Epithelial cell of prostate (primary cell): ENCODE results near the gene FSIP1.

ENCODE experiments used
- DNase-seq: peaks from one replicate; pipeline ENCODE4 v3.0.0-alpha.2; 2011; ENCODE audit warnings: low read depth, low spot score
- H3K27ac ChIP-seq: fragments of 450-650 bp; 2 replicates; pipeline ENCODE4 v1.5.1; 2017; ENCODE audit warnings: mild to moderate bottlenecking

FSIP1 gene

DNA sequence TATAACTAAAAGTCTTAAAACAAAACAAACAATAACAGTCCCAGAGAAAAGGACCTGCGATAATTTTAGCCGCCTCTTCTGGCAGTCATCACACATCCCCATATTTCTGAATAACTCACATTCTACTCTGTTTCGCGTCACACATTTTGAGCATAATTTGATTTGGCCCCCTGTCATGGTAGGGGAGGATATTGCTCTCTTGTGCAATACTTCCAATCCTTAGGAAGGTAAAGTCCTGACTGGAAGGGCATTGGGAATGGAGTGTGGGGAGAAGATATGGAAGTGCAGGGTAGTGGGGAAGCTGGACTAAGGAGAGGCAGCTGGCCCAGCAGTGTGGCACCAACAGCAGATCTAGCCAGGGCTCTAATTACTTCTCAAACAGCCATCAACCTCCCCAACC, 11.3 kb upstream of the FSIP1 start:
- DNase-seq = no peak
- no peak overlapping the region for H3K27ac ChIP-seq

DNA sequence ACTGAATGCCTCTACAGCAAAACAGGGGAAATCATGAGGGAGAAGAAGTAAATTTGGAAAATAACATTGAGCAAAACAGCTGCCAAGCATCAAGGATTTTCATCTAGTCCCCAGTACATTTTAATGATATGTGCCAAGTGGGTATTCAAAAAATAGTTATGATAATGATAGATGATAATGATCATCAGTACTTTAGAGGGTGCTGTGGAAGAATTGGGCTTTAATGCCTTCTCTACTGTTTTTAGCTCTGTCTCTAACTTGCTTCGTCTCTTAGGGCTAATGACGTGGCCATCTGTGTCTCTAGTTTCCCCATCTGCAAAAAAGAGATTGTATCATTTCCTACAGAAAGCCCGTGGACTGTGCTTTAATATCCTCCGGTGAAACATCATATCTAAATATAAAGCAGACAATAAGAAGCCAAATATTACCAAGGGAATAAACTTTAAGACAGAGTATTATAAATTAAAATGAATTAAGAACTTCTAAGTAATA, 10.2 kb upstream of the FSIP1 start:
- H3K27ac ChIP-seq = no peak overlapping the region
- DNase-seq = no peak

DNA sequence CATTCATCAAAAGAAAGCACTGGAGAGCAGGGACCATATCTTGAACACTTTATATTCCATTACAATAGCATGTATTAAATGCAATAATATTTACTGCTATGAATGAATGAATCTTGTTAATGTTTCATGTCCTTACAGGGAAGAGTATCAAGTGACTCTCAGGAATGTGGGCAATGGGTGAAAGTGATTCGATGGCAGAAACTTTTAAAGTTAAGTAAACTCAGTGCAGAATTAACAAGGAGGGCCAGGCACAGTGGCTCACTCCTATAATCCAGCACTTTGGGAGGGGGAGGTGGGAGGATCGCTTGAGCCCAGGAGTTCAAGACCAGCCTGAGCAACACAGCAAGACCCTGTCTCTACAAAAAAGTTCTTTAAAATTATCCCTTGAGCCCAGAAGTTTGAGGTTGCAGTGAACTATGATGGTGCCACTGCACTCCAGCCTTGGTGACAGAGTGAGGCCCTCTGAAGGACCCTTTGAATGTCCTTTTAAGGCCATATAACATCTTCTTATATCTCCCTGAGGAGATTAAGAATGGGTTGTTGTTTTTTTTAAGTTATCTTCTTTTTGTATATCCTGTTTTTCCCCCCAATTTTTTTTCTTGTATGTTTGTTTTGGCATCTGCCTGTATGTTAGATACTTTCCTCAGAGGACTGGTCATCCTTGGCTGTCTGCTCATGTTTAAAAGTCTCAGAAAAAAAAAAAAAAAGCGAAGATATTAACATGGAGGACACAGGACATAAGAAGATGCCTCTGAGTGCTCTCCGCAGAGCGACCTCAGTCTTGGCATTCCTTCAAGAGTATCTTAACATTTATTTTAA, 9.6 kb upstream of the FSIP1 start:
- no peak overlapping the region for H3K27ac ChIP-seq
- DNase-seq = no peak

DNA sequence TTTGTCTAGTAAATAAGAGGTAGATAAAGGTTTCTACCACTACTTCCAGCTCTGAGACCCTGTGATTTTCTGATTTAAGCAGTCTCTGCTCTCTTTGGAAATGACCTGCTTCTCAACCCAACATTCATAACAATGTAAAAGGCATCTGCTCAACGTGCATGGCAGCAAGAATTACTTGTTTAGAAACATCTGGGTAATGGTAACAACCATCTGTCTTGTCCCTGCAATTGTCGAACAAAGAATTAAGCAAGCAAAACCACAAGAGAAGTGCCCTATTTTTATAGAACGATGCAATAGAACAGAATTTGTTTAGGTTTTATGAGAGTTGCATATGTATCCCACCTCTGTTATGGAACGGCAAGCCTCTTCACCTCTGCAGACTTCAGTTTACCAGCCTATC, 7.1 kb upstream of the FSIP1 start:
- H3K27ac ChIP-seq = no peak overlapping the region

DNA sequence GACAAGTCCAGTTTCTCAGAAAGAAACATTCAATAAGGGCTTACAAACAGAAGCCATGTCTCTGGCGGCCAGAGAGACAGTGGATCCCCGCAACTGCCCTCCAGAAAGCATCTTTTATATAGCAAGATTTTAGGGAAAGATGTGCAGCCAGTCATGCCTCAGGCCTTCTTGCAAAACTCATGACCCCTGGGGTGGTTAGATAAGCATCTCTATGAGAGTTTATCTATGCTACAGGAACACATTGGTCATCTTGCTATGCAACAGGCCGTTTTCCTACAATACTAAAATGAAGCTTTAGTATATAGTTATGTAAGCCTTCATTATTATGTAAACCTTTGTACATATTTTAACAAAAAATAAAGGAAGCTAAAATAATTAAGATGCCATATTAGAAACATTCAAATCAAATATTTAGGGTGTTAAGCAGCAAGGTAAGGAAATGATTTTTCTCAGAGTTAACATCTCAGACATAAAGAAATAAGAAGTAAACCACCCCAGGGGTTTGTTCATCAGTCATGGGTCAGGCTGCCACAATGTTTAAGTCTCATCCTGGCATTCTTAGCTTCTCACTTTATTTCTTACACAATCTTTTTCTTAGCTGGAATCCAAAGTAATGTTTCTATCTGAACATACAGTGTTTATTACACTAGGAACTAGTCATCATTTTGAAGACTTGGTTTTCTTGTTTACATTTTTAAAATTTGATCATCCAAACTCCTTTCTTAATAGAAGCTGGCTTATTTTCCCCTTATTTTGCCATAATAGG, 6.3 kb upstream of the FSIP1 start:
- no peak for DNase-seq
- H3K27ac ChIP-seq = no peak overlapping the region

More for the DNA sequence above, 7.1 kb upstream of the FSIP1 start:
- no peak for DNase-seq

DNA sequence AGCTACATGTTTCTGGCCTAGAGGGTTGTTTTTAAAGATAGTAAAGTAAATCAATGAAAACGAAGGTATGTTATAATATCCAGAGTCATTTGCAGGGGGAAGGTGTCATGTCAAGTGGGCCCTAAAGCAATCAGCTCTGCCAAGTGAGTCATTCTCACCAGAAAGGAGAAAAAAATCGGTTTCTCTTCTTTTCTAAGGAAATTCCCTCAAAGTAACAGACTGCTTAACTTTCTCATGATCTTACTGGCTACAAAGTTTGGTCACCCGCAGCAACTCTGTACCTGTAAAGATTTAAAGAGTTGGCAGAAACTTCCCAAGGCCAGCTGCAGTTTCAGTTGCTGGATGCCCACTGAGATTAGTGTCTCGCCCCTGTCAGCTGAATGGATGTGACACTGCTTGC, 5.5 kb upstream of the FSIP1 start:
- H3K27ac ChIP-seq = no peak overlapping the region
- no peak for DNase-seq

DNA sequence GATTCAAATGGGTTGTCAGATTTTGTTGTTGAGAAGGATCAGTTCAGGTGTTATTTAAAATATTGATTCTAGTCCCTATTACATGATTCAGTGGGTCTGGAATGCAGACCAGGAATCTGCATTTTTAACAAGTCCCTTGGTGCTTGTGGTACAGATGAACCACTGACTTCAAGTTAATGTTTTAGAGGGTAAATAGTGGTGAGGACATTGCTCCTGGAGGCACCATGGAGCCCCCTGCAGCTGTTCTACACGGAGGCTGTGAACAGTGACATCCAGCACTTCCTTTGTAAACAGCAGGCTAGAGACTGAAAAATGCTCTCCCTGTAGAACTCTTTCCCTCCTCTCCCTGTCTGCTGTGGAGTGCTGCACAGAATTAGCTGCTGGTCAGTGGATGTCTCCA, 4.8 kb upstream of the FSIP1 start:
- DNase-seq = no peak
- H3K27ac ChIP-seq = no peak overlapping the region

DNA sequence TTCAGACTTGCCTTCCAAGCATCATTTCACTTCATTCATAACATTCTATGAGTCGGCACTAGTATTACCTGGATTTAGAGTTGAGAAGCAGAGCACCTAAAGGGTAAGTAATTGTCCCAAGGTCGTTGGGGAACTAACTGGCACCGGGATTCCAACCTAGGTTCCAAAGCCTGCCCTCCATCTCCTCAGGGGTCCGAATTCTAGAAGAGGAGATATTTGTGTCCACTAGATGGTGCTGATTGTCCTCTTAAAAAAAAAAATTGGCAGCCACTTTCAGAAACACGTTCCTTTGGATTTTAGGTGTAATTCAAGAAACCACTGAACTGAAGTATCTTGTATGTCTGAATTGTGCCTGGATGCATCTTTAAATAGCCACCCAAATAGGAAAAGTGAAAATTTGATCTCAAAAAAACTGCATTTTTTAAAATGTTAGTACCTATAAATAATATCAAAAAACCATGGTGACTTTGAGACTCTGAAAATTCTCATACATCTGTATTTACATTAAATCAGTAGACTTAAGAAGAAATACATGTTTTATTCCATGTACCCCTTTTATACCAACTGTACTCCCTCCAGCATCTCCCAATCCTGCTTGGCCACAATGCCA, 3.9 kb upstream of the FSIP1 start:
- no peak overlapping the region for H3K27ac ChIP-seq
- DNase-seq = no peak

DNA sequence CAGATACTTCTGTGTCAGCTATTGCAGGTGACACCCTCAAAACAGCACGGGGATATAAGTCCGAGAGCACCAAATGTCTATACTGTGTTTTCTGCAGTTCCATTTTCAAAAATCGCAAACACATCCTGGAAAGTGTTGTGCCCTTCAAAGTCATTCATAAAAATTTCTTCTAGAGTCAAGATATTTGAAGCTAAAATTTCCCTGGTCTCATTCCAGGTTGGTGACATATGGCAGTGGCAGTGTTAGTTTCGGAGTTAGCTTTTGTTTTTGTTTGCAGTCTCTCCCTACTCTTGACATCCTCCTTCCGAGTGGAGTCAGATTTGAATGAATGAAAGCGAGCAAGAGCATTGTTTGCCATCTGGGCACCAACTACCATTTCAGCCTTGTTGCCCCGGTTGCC, 3.2 kb upstream of the FSIP1 start:
- no peak overlapping the region for H3K27ac ChIP-seq
- no peak for DNase-seq

DNA sequence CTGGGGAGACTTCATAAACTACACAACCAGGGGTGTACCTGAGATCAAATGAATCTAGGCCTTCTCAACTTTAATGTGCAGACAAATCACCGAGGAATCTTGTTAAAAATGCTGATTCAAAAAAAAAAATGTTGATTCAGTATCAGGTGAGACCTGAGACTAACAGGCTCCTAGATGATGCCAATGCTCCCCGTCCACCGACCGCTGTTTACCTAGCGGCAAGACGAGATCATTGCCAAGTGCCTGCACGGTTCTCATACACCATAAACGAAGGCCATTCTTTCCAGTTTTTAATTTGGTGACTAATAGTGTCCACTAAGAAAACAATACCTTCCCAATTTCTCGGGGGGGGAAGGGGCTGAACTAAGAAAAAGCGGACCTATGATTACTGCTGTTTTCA, 2.5 kb upstream of the FSIP1 start:
- peak; percentile 16 for DNase-seq
- no peak overlapping the region for H3K27ac ChIP-seq

DNA sequence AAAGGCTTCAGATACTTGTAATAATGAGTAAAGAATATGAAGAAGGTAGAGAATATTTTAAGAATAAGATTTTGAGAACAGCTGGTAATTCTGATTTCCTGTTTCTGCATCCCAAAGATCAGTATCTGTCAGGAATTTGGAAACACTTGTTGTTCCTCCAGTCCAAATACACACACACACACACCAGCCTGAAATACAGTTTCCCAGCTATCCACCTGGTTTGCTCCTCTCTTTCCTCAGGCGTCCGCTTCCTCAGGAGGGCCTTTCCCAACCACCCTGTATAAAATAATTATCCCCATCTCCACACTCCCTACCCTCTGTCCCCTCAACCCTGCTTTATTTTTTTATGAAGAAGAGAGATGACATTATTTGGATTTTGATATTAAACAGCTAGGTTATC, 2.0 kb upstream of the FSIP1 start:
- DNase-seq = no peak
- no peak overlapping the region for H3K27ac ChIP-seq

DNA sequence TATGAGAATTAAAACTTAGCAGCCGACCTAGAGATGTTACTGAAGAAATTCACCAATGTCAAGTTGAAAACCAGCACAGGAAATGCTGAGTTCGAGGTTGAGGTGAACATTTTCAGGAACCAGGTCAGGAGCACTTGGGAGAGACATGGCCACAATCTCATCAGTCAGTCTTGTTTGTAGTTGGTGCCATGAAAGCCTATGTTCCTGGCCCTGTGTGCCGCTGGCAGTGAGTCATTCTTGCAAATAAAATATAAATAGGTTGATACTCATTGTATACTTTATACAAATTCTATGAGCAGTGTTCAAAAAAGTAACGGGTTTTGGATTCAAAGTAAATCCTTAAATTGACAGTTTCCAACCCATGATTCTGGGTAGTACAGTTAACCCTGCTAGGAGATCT, 1.5 kb upstream of the FSIP1 start:
- peak overlapping the region; percentile 46 for H3K27ac ChIP-seq
- DNase-seq = no peak

DNA sequence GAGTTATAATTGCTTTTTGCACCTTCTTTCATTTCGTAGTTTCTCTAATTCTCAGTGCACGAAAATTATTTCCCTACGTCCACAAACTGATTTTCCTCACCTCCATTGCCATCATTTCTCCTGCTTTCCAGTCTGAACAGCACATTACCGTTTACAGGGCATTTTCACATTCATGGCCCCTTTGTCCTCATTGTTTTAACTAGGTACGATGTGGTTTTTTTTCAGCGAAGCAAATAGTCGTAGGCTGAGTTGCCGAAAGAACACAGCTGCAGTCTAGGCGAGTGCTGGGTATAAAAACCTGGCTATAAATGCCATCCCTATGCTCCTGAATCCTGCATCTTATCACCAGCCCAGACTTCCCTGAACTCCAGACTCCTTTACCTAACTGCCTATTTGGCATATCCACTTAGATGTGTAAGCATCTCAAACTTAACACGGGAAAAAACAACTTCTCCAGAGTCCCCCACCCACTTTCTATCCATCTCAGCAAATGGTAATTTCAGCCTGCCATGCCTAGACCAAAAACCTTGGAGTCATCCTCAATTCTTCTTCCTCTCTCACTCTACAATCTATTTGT, 691 bp upstream of the FSIP1 start:
- DNase-seq = no peak
- peak overlapping the region; percentile 46 for H3K27ac ChIP-seq

DNA sequence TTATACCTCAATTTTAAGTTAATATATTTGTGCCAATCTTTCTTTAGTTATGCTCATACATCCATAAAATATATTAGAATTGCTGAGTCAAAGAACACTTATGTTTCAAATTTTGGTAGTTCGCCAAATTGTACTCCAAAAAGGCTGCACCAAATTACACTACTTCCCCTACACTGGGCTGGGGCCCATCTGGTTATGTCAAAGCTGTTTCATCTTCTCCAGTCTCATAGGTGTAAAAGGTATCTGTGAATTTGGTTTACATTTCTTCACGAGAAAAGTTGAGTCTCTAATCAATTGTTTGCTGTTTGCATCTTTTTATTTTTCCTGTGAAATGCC, 706 bp downstream of the FSIP1 start:
- no peak overlapping the region for H3K27ac ChIP-seq
- DNase-seq = no peak

DNA sequence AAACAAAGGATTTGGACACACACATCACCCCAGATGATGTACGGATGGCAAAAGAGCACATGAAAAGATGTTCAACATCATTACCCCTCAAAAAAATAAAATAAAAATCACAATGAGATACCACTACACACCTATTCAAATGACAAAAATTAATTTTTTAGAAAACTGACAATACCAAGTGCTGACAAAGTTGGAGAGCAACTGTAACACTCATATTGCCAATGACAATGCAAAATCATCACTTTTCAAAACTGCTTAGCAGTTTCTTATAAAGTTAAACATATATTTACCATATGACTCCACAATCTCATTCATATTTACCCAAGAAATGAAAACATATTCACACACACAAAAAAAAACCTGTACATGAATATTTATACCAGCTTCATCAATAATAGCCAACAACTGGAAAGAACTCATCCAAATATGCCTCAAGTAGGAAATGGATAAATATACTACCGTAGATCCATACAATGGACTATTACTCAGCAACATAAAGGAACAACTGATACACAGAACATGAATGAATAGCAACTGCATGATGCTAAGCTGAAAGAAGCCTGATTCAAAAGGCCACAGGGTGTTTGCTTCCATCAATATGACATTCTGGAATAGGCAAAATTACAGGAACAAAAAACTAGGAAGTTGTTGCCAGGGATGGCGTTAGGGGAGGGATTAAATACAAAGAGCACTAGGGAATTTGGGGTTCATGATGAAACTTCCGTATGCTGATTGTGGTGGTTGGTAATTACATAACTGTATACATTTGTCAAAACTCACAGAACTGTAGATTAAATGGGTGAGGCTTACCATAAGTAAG, 1.3 kb downstream of the FSIP1 start:
- DNase-seq = no peak
- no peak overlapping the region for H3K27ac ChIP-seq

DNA sequence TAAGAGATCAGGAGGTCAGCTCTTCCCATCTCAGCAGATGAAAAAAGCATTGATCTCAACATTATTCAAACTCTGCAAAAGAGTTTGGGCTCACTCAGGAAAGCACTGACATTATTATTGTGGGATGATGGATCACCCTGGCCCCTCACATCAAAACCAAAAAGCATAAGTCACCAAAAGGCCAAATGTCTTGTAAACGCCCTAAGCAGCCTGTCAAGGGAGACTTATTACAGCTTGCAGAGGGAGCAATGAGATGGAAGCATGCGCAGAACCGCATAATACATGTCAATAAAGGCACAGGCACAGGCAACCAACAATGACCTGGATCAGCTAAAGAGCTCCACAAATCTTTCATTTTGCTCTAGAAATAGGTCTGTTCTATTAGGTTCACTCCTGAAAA, 4.6 kb downstream of the FSIP1 start:
- H3K27ac ChIP-seq = no peak overlapping the region
- no peak for DNase-seq

DNA sequence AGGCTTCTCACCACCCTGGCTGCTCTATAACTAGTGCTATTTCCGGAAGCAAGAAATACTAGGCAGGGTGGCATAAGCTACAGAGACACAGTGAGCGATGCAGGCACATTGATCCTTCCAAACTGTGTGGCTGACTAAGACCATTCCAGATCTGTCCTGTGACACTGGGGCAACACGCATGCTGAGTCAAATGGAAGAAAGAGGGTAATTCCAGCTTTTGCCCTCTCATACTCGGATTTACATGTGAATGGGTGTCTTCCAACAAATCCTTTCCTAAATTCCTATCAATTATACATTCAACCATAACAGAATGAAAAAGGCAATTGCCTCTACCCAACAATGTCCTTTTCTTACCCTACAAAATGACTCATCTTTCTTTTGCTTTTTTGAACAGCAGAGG, 5.1 kb downstream of the FSIP1 start:
- no peak for DNase-seq
- no peak overlapping the region for H3K27ac ChIP-seq

DNA sequence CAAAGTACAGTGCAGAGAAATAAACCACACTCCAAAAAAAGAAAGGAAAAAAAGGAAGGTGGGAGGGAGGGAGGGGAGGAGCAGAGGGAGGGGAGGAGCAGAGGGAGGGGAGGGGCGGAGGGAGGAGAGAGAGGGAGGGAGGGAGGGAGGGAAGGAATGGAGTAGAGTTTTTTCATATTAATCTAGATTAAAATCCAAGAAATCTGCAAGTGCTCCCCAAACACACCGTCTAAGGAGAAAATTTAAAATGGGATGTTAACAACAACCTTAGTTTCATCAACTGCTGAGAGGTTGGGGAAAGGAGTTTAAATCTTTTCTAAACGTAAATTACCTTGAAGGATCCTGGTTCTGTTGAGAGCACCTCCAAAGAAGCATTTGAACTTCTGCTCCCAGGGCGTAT, 6.6 kb downstream of the FSIP1 start:
- H3K27ac ChIP-seq = no peak overlapping the region

DNA sequence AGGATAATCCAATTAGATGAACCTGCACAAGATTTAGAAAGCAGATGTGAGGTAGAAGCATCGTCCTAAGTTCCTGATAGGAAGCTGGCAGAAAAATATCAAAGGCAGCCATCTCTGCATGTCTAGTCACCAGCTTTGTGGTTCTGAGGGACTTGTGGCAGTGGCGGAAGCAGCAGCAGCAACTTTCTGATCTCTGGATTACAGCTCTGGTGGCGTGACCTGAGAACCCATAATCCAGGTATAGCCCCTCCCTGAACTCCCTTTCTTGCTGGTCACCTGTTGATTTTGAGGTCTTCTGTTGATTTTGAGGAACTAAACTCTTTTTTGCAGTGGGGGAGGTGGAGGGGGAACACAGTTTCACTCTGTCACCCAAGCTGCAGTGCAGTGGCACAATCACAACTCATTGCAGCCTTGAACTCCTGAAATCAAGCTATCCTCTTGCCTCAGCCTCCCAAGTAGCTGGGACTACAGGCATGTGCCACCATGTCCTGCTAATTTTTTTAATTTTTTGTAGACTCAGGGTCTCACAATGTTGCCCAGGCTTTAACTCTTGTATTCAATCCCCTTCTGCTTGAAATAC, 7.9 kb downstream of the FSIP1 start:
- no peak overlapping the region for H3K27ac ChIP-seq
- no peak for DNase-seq

More for the DNA sequence above, 6.6 kb downstream of the FSIP1 start:
- no peak for DNase-seq
